CD4-positive, alpha-beta T cell (primary cell): ENCODE results near the gene HOMER1. TPM values are rescaled to one million over a fixed set of nuclear protein-coding genes. Genes with fewer than 3 reads are reported as not detected.

ENCODE experiments used
- ATAC-seq: fragments of 200-7000 bp; cut with Tn5 transposase; one replicate; pipeline ENCODE4 v1.10.0; 2022; ENCODE audit warnings: mild to moderate bottlenecking; ENCODE audit not compliant: poor library complexity
- CTCF ChIA-PET: fragments of 350-600 bp; sonication (Branson Sonifier 250); formaldehyde crosslinking; loops from one replicate; lab custom pipeline; 2021; ENCODE audit warnings: antibody characterized with exemption, inconsistent platforms; lab: Charles Lee
- POLR2A ChIA-PET: fragments of 350-600 bp; sonication (Branson Sonifier 250); formaldehyde crosslinking; loops from one replicate; lab custom pipeline; 2021; ENCODE audit warnings: antibody characterized with exemption, inconsistent platforms; lab: Charles Lee
- DNase-seq, 14 experiments: peaks; one replicate each; pipeline ENCODE4 v3.0.0-alpha.2; 2013 to 2020; ENCODE audit warnings: mixed read lengths in 2 of 14
- H3K27ac ChIP-seq, 2 donors: one replicate each; pipeline versions ENCODE4 v1.5.1 to v1.7.0; 2013; ENCODE audit warnings: low read length in 2 of 2, low read depth in 1 of 2, mild to moderate bottlenecking in 1 of 2
- H3K27me3 ChIP-seq, 2 experiments: 1 replicate in 1 of 2; 2 replicates in 1 of 2; pipeline versions ENCODE4 v1.6.1 to v1.7.0; 2013; ENCODE audit warnings: low read length in 2 of 2, control low read depth in 1 of 2, mild to moderate bottlenecking in 1 of 2, moderate library complexity in 1 of 2; ENCODE audit not compliant: insufficient read depth in 2 of 2, control insufficient read depth in 1 of 2
- H3K36me3 ChIP-seq: one replicate; pipeline ENCODE4 v1.6.1; 2013; ENCODE audit warnings: low read length, control low read depth; ENCODE audit not compliant: insufficient read depth
- H3K4me1 ChIP-seq: one replicate; pipeline ENCODE4 v1.6.1; 2013; ENCODE audit warnings: low read length, control low read depth; ENCODE audit not compliant: insufficient read depth
- H3K4me3 ChIP-seq: one replicate; pipeline ENCODE4 v1.5.1; 2013; ENCODE audit warnings: mild to moderate bottlenecking, low read length, moderate library complexity
- H3K9me3 ChIP-seq, 2 experiments: 1 replicate in 1 of 2; 2 replicates in 1 of 2; pipeline versions ENCODE4 v1.6.1 to v1.7.0; 2013; ENCODE audit warnings: low read length in 2 of 2, mild to moderate bottlenecking in 2 of 2, control low read depth in 1 of 2, moderate library complexity in 1 of 2; ENCODE audit not compliant: control insufficient read depth in 1 of 2, insufficient read depth in 1 of 2
- H3K27ac Mint-ChIP-seq: one replicate; pipeline ENCODE4 v1.8.0; 2020; ENCODE audit warnings: mixed read lengths
- H3K27me3 Mint-ChIP-seq: one replicate; pipeline ENCODE4 v1.8.0; 2021; ENCODE audit warnings: mixed read lengths
- H3K36me3 Mint-ChIP-seq: one replicate; pipeline ENCODE4 v1.8.0; 2021; ENCODE audit warnings: low read depth, mixed read lengths
- H3K4me1 Mint-ChIP-seq: one replicate; pipeline ENCODE4 v1.8.0; 2021; ENCODE audit warnings: low read depth, mixed read lengths
- H3K4me3 Mint-ChIP-seq: one replicate; pipeline ENCODE4 v1.8.0; 2020; ENCODE audit warnings: mild to moderate bottlenecking, mixed read lengths
- H3K9me3 Mint-ChIP-seq: one replicate; pipeline ENCODE4 v1.8.0; 2020; ENCODE audit warnings: mixed read lengths
- intact Hi-C, 2 experiments: fragments of 100-400 bp; cut with DNase I in 1 of 2; cut with micrococcal nuclease in 1 of 2; formaldehyde crosslinking; loops; one replicate each; pipeline versions ENCODE4 v1.15.1 to v1.9.0; 2023 to 2025; cut with DNase I, micrococcal nuclease
- total RNA-seq, 174 experiments: library from RNA in 2 of 174; stranded (reverse) in 2 of 174; gene quantifications; one replicate each; pipeline ENCODE4 v1.2.3 and lab custom pipeline; 2021 to 2026
- TF ChIP-seq, protein P1 (sequence below): fragments of 200-600 bp; IDR thresholded peaks from one replicate; pipeline ENCODE4 v1.8.0; 2022; ENCODE audit warnings: antibody characterized with exemption, mild to moderate bottlenecking

Gene HOMER1
- total RNA-seq, 2 experiments from 2014 or later, result 2.1 TPM

GRCh38 chr5:79521156-79521555 lies 7.2 kb upstream of the HOMER1 start:
- Mint-ChIP-seq H3K4me1 (peaks cover 11% of the 10 kb centered on the region), H3K9me3 (peaks cover 7% of the 10 kb centered on the region), H3K27ac (no peak overlapping the region), H3K36me3 (no peaks in the 10 kb centered on the region), H3K4me3 (no peak overlapping the region), H3K27me3 (peaks cover 11% of the 10 kb centered on the region)
- ChIA-PET CTCF (no interaction called here), POLR2A (no interaction called here)
- H3K4me1 ChIP-seq, result peaks cover under 1% of the 10 kb centered on the region
- no peak overlapping the region for H3K4me3 ChIP-seq
- H3K9me3 ChIP-seq, result peaks cover 5% of the 10 kb centered on the region in 2 experiments
- DNase-seq (no peak), ATAC-seq (no peak)
- intact Hi-C loops, result no loop called here
- H3K36me3 ChIP-seq, result no peaks in the 10 kb centered on the region
- no peak overlapping the region for H3K27ac ChIP-seq
- TF ChIP-seq, protein P1, sequence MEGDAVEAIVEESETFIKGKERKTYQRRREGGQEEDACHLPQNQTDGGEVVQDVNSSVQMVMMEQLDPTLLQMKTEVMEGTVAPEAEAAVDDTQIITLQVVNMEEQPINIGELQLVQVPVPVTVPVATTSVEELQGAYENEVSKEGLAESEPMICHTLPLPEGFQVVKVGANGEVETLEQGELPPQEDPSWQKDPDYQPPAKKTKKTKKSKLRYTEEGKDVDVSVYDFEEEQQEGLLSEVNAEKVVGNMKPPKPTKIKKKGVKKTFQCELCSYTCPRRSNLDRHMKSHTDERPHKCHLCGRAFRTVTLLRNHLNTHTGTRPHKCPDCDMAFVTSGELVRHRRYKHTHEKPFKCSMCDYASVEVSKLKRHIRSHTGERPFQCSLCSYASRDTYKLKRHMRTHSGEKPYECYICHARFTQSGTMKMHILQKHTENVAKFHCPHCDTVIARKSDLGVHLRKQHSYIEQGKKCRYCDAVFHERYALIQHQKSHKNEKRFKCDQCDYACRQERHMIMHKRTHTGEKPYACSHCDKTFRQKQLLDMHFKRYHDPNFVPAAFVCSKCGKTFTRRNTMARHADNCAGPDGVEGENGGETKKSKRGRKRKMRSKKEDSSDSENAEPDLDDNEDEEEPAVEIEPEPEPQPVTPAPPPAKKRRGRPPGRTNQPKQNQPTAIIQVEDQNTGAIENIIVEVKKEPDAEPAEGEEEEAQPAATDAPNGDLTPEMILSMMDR, result no peak
- no peaks in the 10 kb centered on the region for H3K27me3 ChIP-seq

GRCh38 chr5:79518718-79519117 lies 4.8 kb upstream of the HOMER1 start:
- DNase-seq (no peak), ATAC-seq (no peak)
- Mint-ChIP-seq H3K4me3 (no peak overlapping the region), H3K9me3 (no peaks in the 10 kb centered on the region), H3K4me1 (peaks cover 20% of the 10 kb centered on the region), H3K27ac (no peak overlapping the region), H3K36me3 (peaks cover 7% of the 10 kb centered on the region), H3K27me3 (peaks cover 6% of the 10 kb centered on the region)
- CTCF ChIA-PET, result no interaction called here
- H3K9me3 ChIP-seq, result no peaks in the 10 kb centered on the region
- H3K27me3 ChIP-seq, result no peaks in the 10 kb centered on the region
- TF ChIP-seq, protein P1, result no peak
- H3K27ac ChIP-seq, result no peak overlapping the region
- intact Hi-C loops, result loop anchor here in 1 of 2 experiments (5.0 to 10.0 kb wide), 5 partner anchors 466 to 1786 kb away; partner anchors contain the start of genes AP3B1, ZCCHC9 and ZFYVE16
- no peaks in the 10 kb centered on the region for H3K36me3 ChIP-seq
- no peak overlapping the region for H3K4me3 ChIP-seq
- POLR2A ChIA-PET, result no interaction called here
- H3K4me1 ChIP-seq, result peaks cover 7% of the 10 kb centered on the region

DNA sequence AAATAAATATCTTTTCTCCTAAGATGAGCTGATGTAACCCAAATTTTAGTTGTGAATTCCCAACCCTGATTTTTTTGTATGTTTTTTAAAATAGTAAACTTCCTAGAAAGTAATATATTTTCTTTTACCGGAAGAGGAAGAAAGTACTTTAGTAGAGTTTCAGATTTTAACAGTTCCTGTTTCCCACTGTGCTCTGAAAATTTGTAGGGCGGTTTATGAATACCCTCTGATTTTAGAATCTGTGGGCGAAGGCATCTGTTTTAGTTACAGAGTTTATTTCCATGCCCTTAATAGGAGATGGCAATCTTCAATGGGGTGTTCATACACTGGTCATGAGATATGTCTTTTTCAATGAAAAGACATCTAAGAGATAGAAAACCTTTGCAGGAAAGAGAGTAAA lies 3.7 kb upstream of the HOMER1 start:
- H3K27me3 ChIP-seq, result peaks cover 5 to 10% of the 10 kb centered on the region in 2 experiments
- no peaks in the 10 kb centered on the region for H3K36me3 ChIP-seq
- Mint-ChIP-seq H3K36me3 (peaks cover 7% of the 10 kb centered on the region), H3K9me3 (no peaks in the 10 kb centered on the region), H3K27me3 (peaks cover 12% of the 10 kb centered on the region), H3K4me1 (peaks cover 25% of the 10 kb centered on the region), H3K4me3 (no peak overlapping the region), H3K27ac (no peak overlapping the region)
- intact Hi-C loops, result loop anchor here in 1 of 2 experiments (5.0 to 10.0 kb wide), 5 partner anchors 467 to 1787 kb away; partner anchors contain the start of genes AP3B1, ZCCHC9 and ZFYVE16
- no peak overlapping the region for H3K27ac ChIP-seq
- H3K4me1 ChIP-seq, result peaks cover 18% of the 10 kb centered on the region
- TF ChIP-seq, protein P1, result no peak
- ATAC-seq (no peak), DNase-seq (no peak)
- CTCF ChIA-PET, result no interaction called here
- no peak overlapping the region for H3K4me3 ChIP-seq
- POLR2A ChIA-PET, result no interaction called here
- H3K9me3 ChIP-seq, result no peaks in the 10 kb centered on the region
